ENCODE results near the gene STX18. TPM values are rescaled to one million over a fixed set of nuclear protein-coding genes. Genes with fewer than 3 reads are reported as not detected.

Gene STX18
- total RNA-seq, 2 donors from 2014 or later, result 31.4 to 31.8 TPM

GRCh38 chr4:4401036-4401435, 140.8 kb downstream of the STX18 start:
- intact Hi-C loops (cut with DNase I), result no loop called here
- Histone ChIP-seq H3K36me3 (no peaks in the 10 kb centered on the region), H3K9ac (ENCODE audit: low read depth in 2 of 2, low read length in 2 of 2) (no peak overlapping the region), H3K9me3 (no peaks in the 10 kb centered on the region), H3K4me3 (no peak overlapping the region), H3K27ac (no peak overlapping the region), H3K27me3 (no peaks in the 10 kb centered on the region), H3K4me1 (no peaks in the 10 kb centered on the region)
- no peak for DNase-seq
- no peak for TF ChIP-seq CTCF (IDR thresholded peaks at IDR 0.05)

DNA sequence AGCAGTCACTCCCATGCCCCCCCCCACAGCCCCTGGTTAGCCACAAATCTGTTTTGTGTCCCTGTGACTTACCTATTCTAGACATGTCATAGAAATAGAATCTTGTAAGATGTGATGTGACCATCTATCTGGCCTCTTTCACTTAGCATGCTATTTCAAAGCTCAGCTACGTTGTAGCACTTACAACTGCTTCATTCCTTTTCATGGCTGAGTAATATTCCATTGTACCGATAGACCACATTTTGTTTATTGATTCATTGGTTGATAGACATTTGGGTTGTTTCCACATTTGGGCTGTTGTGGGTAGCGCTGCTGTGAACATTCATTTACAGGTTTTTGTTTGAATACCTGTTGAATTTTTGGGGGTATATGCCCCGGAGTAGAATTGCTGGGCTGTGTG, 143.4 kb downstream of the STX18 start:
- no peak overlapping the region for H3K4me3 ChIP-seq
- TF ChIP-seq CTCF (IDR thresholded peaks at IDR 0.05), result no peak
- H3K4me1 ChIP-seq, result no peaks in the 10 kb centered on the region
- no peaks in the 10 kb centered on the region for H3K9me3 ChIP-seq
- DNase-seq, result no peak
- intact Hi-C loops (cut with DNase I), result no loop called here
- H3K36me3 ChIP-seq, result no peaks in the 10 kb centered on the region
- no peaks in the 10 kb centered on the region for H3K27me3 ChIP-seq
- H3K27ac ChIP-seq, result no peak overlapping the region
- H3K9ac ChIP-seq (ENCODE audit: low read depth in 2 of 2, low read length in 2 of 2), result no peak overlapping the region

GRCh38 chr4:4397441-4397819, 144.4 kb downstream of the STX18 start:
- Histone ChIP-seq H3K36me3 (no peaks in the 10 kb centered on the region), H3K4me1 (no peaks in the 10 kb centered on the region), H3K4me3 (no peak overlapping the region), H3K9me3 (no peaks in the 10 kb centered on the region), H3K27me3 (no peaks in the 10 kb centered on the region), H3K9ac (ENCODE audit: low read depth in 2 of 2, low read length in 2 of 2) (no peak overlapping the region), H3K27ac (peak overlapping the region; percentile 4)
- intact Hi-C loops (cut with DNase I), result no loop called here
- no peak for DNase-seq
- no peak for TF ChIP-seq CTCF (IDR thresholded peaks at IDR 0.05)

DNA sequence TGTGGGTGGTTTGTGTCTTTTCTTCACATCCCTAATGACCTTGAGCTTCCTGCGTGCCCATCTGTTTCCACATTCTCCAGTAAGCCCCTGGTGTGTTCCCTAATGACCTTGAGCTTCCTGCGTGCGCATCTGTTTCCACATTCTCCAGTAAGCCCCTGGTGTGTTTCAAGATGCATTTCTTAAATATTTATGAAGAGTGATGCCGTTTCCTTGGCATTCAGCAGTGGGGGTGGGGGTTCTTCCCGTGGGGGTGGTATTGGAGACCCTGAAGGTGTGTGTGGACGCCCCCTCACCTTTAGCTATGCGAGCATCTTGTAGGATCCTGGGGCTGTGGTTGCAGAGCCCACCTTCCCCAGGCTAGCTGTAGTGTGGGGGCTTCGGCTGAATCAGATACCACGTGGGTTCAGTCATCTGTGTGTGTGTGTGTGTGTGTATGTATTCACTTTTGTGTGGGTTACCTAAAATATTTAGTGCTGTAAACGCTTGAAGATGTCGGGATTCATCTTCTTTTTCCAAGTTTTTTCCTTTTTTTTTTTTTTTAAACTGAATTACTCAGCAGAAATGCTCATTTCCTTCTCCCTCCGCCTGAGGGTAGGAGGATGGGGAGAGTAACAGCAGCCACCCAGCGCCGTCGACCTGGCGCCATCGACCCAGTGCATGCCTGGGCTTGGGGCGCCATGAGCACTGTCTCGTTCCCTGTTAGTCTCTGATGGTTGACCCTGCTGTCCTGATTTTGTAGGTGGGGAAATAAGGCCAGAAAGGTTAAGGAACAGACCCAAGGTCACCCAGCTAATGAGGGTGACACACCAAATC, 145.0 kb downstream of the STX18 start:
- Histone ChIP-seq H3K9ac (ENCODE audit: low read depth in 2 of 2, low read length in 2 of 2) (no peak overlapping the region), H3K4me1 (no peaks in the 10 kb centered on the region), H3K27ac (peak overlapping the region; percentile 4), H3K36me3 (no peaks in the 10 kb centered on the region), H3K4me3 (no peak overlapping the region), H3K9me3 (no peaks in the 10 kb centered on the region), H3K27me3 (no peaks in the 10 kb centered on the region)
- DNase-seq, result no peak
- no peak for TF ChIP-seq CTCF (IDR thresholded peaks at IDR 0.05)
- intact Hi-C loops (cut with DNase I), result no loop called here

GRCh38 chr4:4395849-4396627, 145.8 kb downstream of the STX18 start:
- H3K27me3 ChIP-seq, result peaks cover 3% of the 10 kb centered on the region
- DNase-seq, result no peak
- H3K27ac ChIP-seq, result no peak overlapping the region
- intact Hi-C loops (cut with DNase I), result no loop called here
- no peaks in the 10 kb centered on the region for H3K4me1 ChIP-seq
- no peak overlapping the region for H3K4me3 ChIP-seq
- TF ChIP-seq CTCF (IDR thresholded peaks at IDR 0.05), result no peak
- no peaks in the 10 kb centered on the region for H3K9me3 ChIP-seq
- no peak overlapping the region for H3K9ac ChIP-seq (ENCODE audit: low read depth in 2 of 2, low read length in 2 of 2)
- H3K36me3 ChIP-seq, result no peaks in the 10 kb centered on the region

All from colonic mucosa (tissue), 4 donors.